NCI-H1048 (cell line): ENCODE results near the gene SPAG4.

Experiments
- DNase-seq: peaks from one replicate; lab custom pipeline; 2025; lab: John Stamatoyannopoulos, UW

Gene SPAG4

DNA sequence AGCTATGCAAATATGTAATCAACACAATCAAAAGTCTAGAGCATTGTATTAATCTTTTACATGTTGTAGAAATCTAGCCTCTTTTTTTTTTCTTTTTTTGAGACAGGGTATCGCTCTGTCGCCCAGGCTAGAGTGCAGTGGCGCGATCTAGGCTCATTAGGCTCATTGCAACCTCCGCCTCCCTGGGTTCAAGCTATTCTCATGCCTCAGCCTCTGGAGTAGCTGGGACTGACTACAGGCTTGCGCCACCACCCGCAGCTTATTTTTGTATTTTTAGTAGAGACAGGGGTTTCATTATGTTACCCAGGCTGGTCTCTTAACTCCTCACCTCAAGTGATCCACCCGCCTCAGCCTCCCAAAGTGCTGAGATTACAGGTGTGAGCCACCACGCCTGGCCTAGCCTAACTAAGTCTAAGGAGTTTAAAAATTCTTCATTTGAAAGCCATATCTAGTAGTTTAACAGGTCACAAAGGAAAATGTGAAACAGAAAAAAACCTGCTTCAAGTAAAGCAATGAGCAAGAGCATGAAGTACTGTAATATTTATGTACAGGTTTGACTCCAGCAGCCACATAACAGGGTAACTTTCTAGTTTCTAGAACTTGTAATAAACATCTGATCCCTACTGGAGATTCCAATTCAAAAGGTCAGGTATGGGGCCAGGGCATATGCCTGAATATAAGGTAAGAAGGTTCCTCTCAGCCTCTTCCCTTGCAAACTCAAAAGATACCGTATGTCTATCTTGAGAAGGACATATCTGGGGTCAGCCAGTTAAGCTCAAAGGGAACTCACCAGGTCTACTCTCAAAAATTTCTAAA lies 44.7 kb downstream of the SPAG4 start:
- DNase-seq: no peak

- DNase-seq: no peak
Measured at GRCh38 chr20:35661053-35661452, 45.4 kb downstream of the SPAG4 start.

GRCh38 chr20:35661908-35662307 lies 46.3 kb downstream of the SPAG4 start:
- DNase-seq: no peak

GRCh38 chr20:35662551-35662950 lies 46.9 kb downstream of the SPAG4 start:
- no peak for DNase-seq

GRCh38 chr20:35663516-35664465 lies 48.2 kb downstream of the SPAG4 start:
- no peak for DNase-seq

DNA sequence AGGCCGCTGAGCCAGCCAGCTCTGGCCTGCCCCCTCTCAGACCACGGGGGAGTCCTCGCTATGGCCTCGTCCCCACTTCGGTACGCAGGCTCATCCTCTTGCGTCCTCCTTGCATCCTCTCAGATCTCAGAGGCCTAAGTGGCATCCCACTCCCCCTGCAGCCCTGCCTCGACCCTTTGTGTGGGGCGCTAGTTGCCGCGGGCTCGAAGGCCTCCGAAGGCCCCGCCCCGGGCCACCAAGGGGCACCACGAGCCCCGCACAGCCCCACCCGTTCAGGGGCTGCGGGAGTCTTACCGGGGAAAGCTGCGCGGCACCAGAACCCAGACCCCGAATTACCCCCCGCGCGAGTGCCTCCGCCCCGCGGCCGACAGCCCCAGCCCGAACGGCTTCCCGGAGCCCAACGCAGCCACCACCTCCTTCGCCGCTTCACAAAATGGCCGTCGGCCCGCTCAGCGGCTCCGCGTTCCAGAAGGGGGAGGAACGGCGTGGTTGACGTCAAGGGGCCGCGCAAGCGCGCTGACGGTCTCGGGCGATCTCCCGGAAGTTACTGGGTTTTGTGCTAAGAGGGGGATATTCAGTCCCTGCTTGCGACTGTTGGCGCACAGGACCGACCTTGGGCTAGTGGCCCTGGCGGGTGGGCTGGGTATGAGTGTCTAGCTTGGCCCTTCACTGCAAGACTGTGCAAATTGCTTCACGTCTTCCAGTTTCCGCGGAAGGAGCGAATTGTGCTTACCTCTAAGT lies 49.0 kb downstream of the SPAG4 start, which contains the start of the genes CPNE1 and RBM12:
Gene CPNE1 (minus strand): TSS at position 435 of the 741 bp plus-strand sequence. CDS start 31,977 bp downstream, outside the sequence.
Gene RBM12 (minus strand): TSS at position 435 of the 741 bp plus-strand sequence. CDS start 9,578 bp downstream, outside the sequence.
- DNase-seq: peak; percentile 72

- DNase-seq: no peak
Measured at GRCh38 chr20:35665949-35666288, 50.3 kb downstream of the SPAG4 start.

DNA sequence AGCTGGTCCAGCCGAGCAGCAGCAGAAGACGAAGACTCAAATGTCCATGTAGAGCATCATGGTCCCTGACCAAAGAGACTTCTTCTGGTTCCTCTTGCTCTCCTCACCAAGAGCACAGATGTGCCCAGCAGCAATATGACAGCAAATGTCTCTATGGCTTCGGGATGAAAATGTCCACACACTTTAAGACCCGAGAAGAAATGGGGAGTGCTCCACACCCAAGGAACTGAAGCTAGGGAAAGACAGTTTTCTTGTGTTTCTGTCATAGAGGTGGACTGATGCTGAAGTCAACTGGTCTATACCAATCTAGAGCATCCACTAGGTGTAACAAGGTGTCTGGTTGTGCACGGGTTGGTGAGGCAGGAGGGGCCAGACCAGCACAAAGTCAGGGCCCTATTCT lies 53.6 kb downstream of the SPAG4 start:
- no peak for DNase-seq

GRCh38 chr20:35669681-35670080 lies 54.1 kb downstream of the SPAG4 start:
- DNase-seq: no peak
